Liver (tissue), 9 donors: ENCODE data around the gene DNAJC4. TPM values are rescaled to one million over a fixed set of nuclear protein-coding genes. Genes with fewer than 3 reads are reported as not detected.

Experiments
- DNase-seq: peaks from one replicate; pipeline ENCODE4 v3.0.0-alpha.2; 2017; ENCODE audit warnings: low spot score
- H3K27ac ChIP-seq, 2 donors: one replicate each; pipeline ENCODE4 v1.7.0; 2013; ENCODE audit warnings: inconsistent platforms in 2 of 2, low read length in 2 of 2, control low read depth in 1 of 2, low read depth in 1 of 2, mild to moderate bottlenecking in 1 of 2
- H3K27me3 ChIP-seq, 4 donors: one replicate each; pipeline versions ENCODE4 v1.6.1 to v1.7.0; 2013; ENCODE audit warnings: low read length in 3 of 4, inconsistent platforms in 1 of 4, mild to moderate bottlenecking in 1 of 4, moderate library complexity in 1 of 4; ENCODE audit not compliant: control insufficient read depth in 4 of 4, insufficient read depth in 4 of 4
- H3K36me3 ChIP-seq, 4 donors: one replicate each; pipeline versions ENCODE4 v1.6.1 to v1.7.0; 2013; ENCODE audit warnings: low read length in 3 of 4, mild to moderate bottlenecking in 3 of 4, low read depth in 1 of 4, moderate library complexity in 1 of 4; ENCODE audit not compliant: control insufficient read depth in 4 of 4, insufficient read depth in 3 of 4
- H3K4me1 ChIP-seq, 4 donors: one replicate each; pipeline versions ENCODE4 v1.6.1 to v1.7.0; 2013; ENCODE audit warnings: low read length in 3 of 4, mild to moderate bottlenecking in 3 of 4, moderate library complexity in 1 of 4; ENCODE audit not compliant: control insufficient read depth in 4 of 4, insufficient read depth in 4 of 4
- H3K4me3 ChIP-seq, 3 donors: one replicate each; pipeline versions ENCODE4 v1.6.1 to v1.7.0; 2013; ENCODE audit warnings: low read length in 3 of 3, control low read depth in 1 of 3, low read depth in 1 of 3, mild to moderate bottlenecking in 1 of 3
- H3K9ac ChIP-seq, 2 donors: one replicate each; pipeline ENCODE4 v1.7.0; 2013; ENCODE audit warnings: low read length in 2 of 2, mild to moderate bottlenecking in 2 of 2, moderate library complexity in 2 of 2, control low read depth in 1 of 2, low read depth in 1 of 2
- H3K9me3 ChIP-seq, 4 donors: one replicate each; pipeline versions ENCODE4 v1.6.1 to v1.7.0; 2013; ENCODE audit warnings: low read length in 3 of 4; ENCODE audit not compliant: control insufficient read depth in 4 of 4
- EGR1 ChIP-seq, 2 donors: IDR thresholded peaks; 2 replicates each; pipeline ENCODE4 v1.6.1; 2016 to 2018; ENCODE audit warnings: antibody characterized with exemption in 2 of 2, low read depth in 2 of 2
- FOXA1 ChIP-seq: IDR thresholded peaks from 2 replicates; pipeline ENCODE4 v1.6.1; 2016; ENCODE audit warnings: antibody characterized with exemption
- FOXA2 ChIP-seq: IDR thresholded peaks from 2 replicates; pipeline ENCODE4 v1.6.1; 2016; ENCODE audit warnings: antibody characterized with exemption
- GABPA ChIP-seq, 2 donors: IDR thresholded peaks in 1 of 2; conservative IDR thresholded peaks in 1 of 2; 2 replicates each; pipeline ENCODE4 v1.6.1; 2016; ENCODE audit warnings: antibody characterized with exemption in 2 of 2, mild to moderate bottlenecking in 1 of 2, moderate library complexity in 1 of 2
- HNF4G ChIP-seq: IDR thresholded peaks from 2 replicates; pipeline ENCODE4 v1.6.1; 2016; ENCODE audit warnings: antibody characterized with exemption
- JUND ChIP-seq, 2 donors: IDR thresholded peaks; 2 replicates each; pipeline ENCODE4 v1.6.1; 2016; ENCODE audit warnings: antibody characterized with exemption in 2 of 2
- NR2F2 ChIP-seq: IDR thresholded peaks from 2 replicates; pipeline ENCODE4 v1.6.1; 2016; ENCODE audit warnings: antibody characterized with exemption
- RAD21 ChIP-seq, 2 donors: IDR thresholded peaks; 2 replicates each; pipeline ENCODE4 v1.6.1; 2016; ENCODE audit warnings: antibody characterized with exemption in 2 of 2, mild to moderate bottlenecking in 2 of 2
- RXRA ChIP-seq, 2 donors: IDR thresholded peaks; 2 replicates each; pipeline ENCODE4 v1.6.1; 2017 to 2018; ENCODE audit warnings: antibody characterized with exemption in 2 of 2, mild to moderate bottlenecking in 1 of 2
- SP1 ChIP-seq: IDR thresholded peaks from 2 replicates; pipeline ENCODE4 v1.6.1; 2018; ENCODE audit warnings: antibody characterized with exemption, mild to moderate bottlenecking
- TAF1 ChIP-seq: conservative IDR thresholded peaks from 2 replicates; pipeline ENCODE4 v1.6.1; 2016; ENCODE audit warnings: antibody characterized with exemption, mild to moderate bottlenecking
- YY1 ChIP-seq: IDR thresholded peaks from 2 replicates; pipeline ENCODE4 v1.6.1; 2016; ENCODE audit warnings: antibody characterized with exemption, mild to moderate bottlenecking
- WGBS: extraction: QIAGEN DNeasy Blood & Tissue Kit; methylation state at CpG from one replicate; pipeline ENCODE4 v1.1.7; 2013; 5-methylcytosine and 5-hydroxymethylcytosine counted together
- polyA plus RNA-seq, 2 donors: library from polyadenylated mRNA; stranded (reverse) in 1 of 2; unstranded in 1 of 2; fragments of 200-250 nt in 1 of 2; fragments of >200 nt in 1 of 2; fragmentation: Nextera tagmentation in 1 of 2; extraction: Ambion mirVana in 1 of 2; gene quantifications; one replicate each; pipeline versions ENCODE4 v1.2.1 to v1.2.3, GENCODE V29; 2013 to 2015
- total RNA-seq, 2 donors: library from RNA; depleted of rRNA; stranded (reverse); fragments of >200 nt; gene quantifications; one replicate each; pipeline ENCODE4 v1.2.3, GENCODE V29; 2014
- TF ChIP-seq, protein P1 (sequence below): IDR thresholded peaks from 2 replicates; pipeline ENCODE4 v1.6.1; 2016; ENCODE audit warnings: antibody characterized with exemption, mild to moderate bottlenecking
- TF ChIP-seq, protein P2 (sequence below): IDR thresholded peaks from 2 replicates; pipeline ENCODE4 v1.6.1; 2016; ENCODE audit warnings: antibody characterized with exemption
- TF ChIP-seq, protein P3 (sequence below): IDR thresholded peaks from 2 replicates; pipeline ENCODE4 v1.6.1; 2016; ENCODE audit warnings: antibody characterized with exemption
- donor health status: healthy.
- donor health status: healthy.
- donor health status: healthy.
- donor health status: healthy.
- donor health status: healthy.

DNAJC4 gene
- total and polyA plus RNA-seq, 4 donors = 8.5 to 25.9 (median 23.5) TPM

DNA sequence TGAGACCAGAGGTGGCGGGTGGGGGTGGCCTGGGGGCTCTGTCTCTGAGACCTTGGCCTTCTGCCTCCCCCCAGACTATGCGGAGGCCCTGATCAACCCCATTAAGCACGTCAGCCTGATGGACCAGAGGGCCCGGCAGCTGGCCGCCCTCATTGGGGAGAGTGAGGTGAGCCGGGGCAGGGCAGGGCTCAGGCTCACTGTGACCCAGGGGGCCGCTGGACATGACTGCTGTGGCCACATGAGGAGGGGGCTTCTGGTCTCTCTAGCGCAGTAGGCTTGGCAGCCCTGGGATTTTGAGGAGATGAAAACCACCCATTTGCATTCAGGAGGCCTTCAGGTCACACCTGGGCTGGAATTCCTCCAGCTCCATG lies 33.6 kb downstream of the DNAJC4 start:
- TF ChIP-seq, protein P1, sequence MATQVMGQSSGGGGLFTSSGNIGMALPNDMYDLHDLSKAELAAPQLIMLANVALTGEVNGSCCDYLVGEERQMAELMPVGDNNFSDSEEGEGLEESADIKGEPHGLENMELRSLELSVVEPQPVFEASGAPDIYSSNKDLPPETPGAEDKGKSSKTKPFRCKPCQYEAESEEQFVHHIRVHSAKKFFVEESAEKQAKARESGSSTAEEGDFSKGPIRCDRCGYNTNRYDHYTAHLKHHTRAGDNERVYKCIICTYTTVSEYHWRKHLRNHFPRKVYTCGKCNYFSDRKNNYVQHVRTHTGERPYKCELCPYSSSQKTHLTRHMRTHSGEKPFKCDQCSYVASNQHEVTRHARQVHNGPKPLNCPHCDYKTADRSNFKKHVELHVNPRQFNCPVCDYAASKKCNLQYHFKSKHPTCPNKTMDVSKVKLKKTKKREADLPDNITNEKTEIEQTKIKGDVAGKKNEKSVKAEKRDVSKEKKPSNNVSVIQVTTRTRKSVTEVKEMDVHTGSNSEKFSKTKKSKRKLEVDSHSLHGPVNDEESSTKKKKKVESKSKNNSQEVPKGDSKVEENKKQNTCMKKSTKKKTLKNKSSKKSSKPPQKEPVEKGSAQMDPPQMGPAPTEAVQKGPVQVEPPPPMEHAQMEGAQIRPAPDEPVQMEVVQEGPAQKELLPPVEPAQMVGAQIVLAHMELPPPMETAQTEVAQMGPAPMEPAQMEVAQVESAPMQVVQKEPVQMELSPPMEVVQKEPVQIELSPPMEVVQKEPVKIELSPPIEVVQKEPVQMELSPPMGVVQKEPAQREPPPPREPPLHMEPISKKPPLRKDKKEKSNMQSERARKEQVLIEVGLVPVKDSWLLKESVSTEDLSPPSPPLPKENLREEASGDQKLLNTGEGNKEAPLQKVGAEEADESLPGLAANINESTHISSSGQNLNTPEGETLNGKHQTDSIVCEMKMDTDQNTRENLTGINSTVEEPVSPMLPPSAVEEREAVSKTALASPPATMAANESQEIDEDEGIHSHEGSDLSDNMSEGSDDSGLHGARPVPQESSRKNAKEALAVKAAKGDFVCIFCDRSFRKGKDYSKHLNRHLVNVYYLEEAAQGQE = no peak
- peaks cover 0 to 9% (median 3%) of the 10 kb centered on the region in 4 donors for H3K36me3 ChIP-seq

DNA sequence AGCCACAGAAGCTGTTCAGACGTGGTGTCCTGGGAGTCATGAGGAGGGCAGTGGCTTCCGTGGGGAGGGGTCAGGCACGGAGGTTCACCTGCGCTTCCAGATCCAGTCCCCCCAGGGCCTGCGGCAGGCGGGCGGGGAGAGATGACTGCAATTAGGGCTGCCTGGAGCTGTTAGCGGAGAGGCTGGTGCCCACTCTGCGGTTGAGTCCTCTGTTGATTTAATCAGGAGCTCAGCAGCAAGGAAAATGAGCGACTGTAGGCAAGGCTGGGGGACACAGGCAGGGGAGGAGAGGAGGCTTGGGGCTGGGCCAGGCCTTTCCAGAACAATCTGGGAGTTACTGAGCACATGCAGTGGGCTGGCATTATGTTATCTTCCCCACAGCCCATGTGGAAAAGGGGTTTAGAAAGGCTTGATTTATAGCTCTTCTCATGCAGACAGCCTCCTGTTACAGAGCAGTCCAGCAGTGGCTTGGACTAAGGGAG lies 34.1 kb downstream of the DNAJC4 start:
- TF ChIP-seq RAD21 (IDR thresholded peaks at IDR 0.05) (no peak), GABPA (IDR thresholded peaks at IDR 0.05 in 1 of 2, conservative IDR thresholded peaks at IDR 0.05 in 1 of 2) (no peak), FOXA2 (no peak), RXRA (IDR thresholded peaks at IDR 0.05) (no peak), JUND (IDR thresholded peaks at IDR 0.05) (no peak), YY1 (no peak), EGR1 (IDR thresholded peaks at IDR 0.05; ENCODE audit: low read depth in 2 of 2) (no peak), TAF1 (no peak), SP1 (no peak)
- TF ChIP-seq, protein P2, sequence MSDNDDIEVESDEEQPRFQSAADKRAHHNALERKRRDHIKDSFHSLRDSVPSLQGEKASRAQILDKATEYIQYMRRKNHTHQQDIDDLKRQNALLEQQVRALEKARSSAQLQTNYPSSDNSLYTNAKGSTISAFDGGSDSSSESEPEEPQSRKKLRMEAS = no peak
- TF ChIP-seq, protein P3, sequence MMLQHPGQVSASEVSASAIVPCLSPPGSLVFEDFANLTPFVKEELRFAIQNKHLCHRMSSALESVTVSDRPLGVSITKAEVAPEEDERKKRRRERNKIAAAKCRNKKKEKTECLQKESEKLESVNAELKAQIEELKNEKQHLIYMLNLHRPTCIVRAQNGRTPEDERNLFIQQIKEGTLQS = no peak
- Histone ChIP-seq H3K4me3 (no peak overlapping the region), H3K9ac (no peak overlapping the region), H3K27me3 (no peaks in the 10 kb centered on the region), H3K9me3 (no peaks in the 10 kb centered on the region), H3K27ac (no peak overlapping the region), H3K4me1 (peaks cover 5 to 17% (median 14%) of the 10 kb centered on the region in 4 donors), H3K36me3 (peaks cover 0 to 9% (median 3%) of the 10 kb centered on the region in 4 donors)
- DNase-seq = no peak
- 96% methylated on average over 10 of the region's 10 CpGs for WGBS

More for the DNA sequence above, 33.6 kb downstream of the DNAJC4 start:
- Histone ChIP-seq H3K4me1 (peaks cover 5 to 15% (median 12%) of the 10 kb centered on the region in 4 donors), H3K9me3 (no peaks in the 10 kb centered on the region), H3K4me3 (no peak overlapping the region), H3K27ac (no peak overlapping the region), H3K9ac (no peak overlapping the region), H3K27me3 (no peaks in the 10 kb centered on the region)
- WGBS = 96% methylated on average over 8 of the region's 8 CpGs
- DNase-seq = no peak

DNA sequence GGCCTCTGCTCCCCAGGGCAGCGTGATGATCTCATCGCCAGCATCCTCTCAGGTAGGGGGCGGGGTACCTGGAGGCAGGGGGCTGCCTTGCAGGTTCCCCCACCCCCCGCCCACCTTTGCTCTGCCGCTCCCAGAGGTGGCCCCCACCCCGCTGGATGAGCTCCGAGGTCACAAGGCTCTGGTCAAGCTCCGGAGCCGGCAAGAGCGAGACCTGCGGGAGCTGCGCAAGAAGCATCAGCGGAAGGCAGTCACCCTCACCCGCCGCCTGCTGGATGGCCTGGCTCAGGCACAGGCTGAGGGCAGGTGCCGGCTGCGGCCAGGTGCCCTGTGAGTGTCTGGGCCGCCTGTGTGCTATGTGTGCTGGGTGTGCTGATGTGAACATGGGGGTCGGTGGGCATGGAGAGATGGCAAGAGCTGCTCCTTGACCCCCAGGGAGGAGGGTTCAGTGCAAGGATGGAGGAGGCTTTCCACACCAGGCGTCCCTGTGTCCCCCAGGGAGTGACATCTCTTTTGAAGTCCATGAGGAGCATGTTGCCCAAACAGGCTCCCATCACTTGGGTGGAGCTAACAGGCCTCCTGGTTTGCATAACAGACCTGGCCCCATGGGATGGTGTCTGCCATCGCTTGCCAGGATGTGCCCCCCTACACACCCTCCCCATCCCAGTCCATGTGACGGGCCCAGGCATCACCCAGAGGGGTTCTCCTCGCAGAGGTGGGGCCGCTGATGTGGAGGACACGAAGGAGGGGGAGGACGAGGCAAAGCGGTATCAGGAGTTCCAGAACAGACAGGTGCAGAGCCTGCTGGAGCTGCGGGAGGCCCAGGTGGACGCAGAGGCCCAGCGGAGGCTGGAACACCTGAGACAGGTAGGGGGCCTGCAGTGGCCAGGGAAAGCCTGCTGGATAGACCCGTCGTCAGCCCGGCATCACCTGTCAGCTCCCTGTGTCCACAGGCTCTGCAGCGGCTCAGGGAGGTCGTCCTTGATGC lies 35.1 kb downstream of the DNAJC4 start:
- DNase-seq = no peak
- Histone ChIP-seq H3K4me1 (peaks cover 5 to 17% (median 14%) of the 10 kb centered on the region in 4 donors), H3K9me3 (no peaks in the 10 kb centered on the region), H3K27me3 (no peaks in the 10 kb centered on the region), H3K9ac (no peak overlapping the region), H3K27ac (no peak overlapping the region), H3K4me3 (no peak overlapping the region), H3K36me3 (peaks cover 0 to 9% (median 3%) of the 10 kb centered on the region in 4 donors)
- WGBS = 94% methylated on average over 35 of the region's 35 CpGs
- TF ChIP-seq, protein P3 = no peak
- TF ChIP-seq RXRA (IDR thresholded peaks at IDR 0.05) (no peak), TAF1 (no peak), HNF4G (no peak), NR2F2 (no peak), YY1 (no peak), FOXA1 (no peak), RAD21 (IDR thresholded peaks at IDR 0.05) (no peak)
